LoVo (cell line): ENCODE measurements around the gene RHOT2.

Experiments
- DNase-seq: peaks from one replicate; pipeline ENCODE4 v3.0.0-alpha.2; 2016; ENCODE audit warnings: low spot score

Gene RHOT2

GRCh38 chr16:715477-716199 is 47.7 kb downstream of the RHOT2 start:
- peak; percentile 49 for DNase-seq

DNA sequence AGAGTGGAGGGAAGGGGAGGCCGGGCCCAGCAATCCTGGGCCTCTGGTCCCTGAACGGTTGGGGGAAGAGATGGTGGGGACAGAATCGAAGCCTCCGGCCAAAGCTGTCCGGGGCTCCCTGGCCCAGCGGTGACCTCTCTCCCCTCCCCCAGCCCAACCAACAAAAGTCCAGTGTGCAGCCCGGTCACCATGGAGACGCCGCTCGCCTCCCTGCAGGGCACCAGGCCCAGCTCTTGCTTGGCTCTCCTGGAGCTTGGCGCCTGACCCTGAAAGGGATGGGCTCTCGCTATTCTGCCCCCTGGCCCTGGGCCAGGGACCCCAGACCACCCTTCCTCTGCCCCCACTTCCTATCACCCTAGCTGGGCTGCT is 48.3 kb downstream of the RHOT2 start:
- no peak for DNase-seq

- no peak for DNase-seq
Observed at GRCh38 chr16:716768-717325, 48.9 kb downstream of the RHOT2 start.

DNA sequence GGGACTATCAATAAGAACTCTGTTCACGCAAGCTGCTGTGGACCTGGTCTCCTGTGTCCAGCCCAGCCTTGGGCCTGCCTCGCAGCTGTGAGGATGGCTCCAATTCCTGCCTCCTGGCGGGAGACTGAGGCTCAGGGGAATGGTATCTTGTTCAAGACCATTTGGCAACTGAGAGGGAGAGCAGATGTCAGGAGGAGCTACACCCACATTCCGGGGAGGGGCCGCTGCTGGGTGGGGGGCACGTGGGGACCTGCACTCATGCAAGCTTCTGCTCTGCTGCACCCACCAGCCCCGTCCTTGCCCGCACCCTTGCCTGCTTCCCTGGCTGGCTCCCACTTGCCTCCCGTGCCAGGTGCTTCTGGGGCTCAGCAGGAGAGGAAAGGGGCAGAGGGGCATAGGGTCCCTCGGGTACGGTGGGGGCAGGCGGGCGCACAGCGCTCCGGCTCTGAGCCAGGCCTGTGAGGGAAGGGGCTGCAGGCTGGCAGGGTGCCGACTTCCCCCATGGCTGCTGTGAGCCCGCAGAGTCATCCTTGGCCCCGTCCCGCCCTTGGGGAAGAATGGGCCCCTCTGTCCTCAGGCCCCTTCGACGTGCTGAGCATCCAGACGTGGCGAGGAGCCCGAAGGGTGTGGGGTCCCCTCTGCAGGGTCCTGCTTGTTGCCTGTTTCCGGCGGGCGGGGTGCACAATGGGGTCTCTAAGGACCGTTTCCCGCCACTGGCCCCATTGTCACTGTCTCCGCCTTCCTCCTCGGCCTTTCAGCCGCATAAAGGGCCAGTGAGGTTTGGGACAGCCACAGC is 49.7 kb downstream of the RHOT2 start:
- DNase-seq, result no peak

DNA sequence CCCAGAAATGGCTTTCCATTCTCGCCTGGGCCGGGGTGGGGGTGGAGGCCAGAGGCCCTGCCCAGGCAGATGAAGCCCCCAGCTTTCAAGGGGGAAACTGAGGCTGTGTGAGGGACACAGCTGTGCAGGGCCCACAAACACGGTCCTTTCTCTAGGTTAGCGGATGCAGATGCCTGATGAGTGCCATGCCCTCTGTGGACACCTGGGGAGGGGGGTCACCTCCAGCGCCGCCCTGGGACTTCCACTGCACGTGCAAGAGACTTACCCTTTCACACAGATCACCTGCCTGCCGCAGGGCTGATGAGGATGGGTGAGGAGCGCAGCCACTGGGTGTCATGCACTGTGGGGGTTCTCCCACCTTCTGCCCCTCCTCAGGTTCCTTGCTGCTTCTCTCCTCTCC is 50.5 kb downstream of the RHOT2 start:
- no peak for DNase-seq

DNA sequence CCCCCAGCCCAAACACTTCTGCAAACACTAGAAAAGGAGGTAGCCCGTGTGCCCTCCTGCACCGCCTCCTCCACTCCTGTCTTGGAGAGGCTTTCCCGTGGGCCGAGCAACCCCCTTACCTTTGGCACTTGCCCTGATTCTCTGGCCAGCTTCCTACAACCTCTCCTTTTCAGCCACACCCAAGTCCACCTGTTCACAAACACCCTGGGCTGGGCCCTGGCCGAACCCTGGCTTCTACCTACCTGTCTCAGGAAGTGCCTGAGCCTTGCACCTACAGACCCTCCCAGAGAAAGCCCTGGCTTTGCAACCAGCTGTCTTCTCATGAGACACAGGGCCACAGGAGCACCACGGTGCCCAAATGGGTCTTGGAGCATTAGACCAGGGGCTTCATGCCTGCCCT is 51.0 kb downstream of the RHOT2 start:
- no peak for DNase-seq

DNA sequence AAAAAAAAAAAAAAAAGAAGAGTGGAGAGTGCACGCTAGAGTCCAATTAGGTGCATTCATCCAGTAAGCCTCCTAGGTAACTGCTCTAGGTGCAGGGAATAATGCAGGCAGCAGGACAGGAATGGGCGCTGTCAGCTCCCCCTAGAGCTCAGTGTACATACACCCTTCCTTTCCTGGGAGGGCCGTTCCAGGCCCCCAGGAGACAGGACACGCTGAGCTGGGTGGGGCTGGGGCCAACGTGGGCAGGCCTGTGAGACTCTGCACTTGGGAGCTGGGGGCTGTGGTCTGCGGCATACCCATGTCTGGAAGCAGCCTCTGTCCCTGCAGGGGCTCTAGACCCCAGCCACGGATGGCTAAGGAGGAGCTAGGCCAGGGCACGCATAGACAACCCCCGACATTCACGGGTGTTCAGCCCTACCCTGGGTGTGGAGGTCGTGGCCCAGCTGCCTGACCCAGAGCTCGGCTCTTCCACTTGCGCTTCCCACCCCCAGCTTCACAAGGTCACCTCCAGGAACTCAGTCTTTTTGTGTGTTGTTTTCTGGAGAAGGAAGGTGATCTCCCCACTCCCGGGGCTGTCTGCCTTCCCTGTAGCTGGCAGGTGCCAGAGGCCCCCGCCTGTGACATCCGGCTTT is 52.0 kb downstream of the RHOT2 start:
- peak; percentile 58 for DNase-seq

- peak; percentile 41 for DNase-seq
Observed at GRCh38 chr16:720447-720989, 52.6 kb downstream of the RHOT2 start.

- peak; percentile 93 for DNase-seq
Observed at GRCh38 chr16:720990-721764, 53.2 kb downstream of the RHOT2 start, which contains the start of gene ANTKMT. ANTKMT (plus strand) TSS chr16:721146; CDS start chr16:721275, 129 bp downstream.

DNA sequence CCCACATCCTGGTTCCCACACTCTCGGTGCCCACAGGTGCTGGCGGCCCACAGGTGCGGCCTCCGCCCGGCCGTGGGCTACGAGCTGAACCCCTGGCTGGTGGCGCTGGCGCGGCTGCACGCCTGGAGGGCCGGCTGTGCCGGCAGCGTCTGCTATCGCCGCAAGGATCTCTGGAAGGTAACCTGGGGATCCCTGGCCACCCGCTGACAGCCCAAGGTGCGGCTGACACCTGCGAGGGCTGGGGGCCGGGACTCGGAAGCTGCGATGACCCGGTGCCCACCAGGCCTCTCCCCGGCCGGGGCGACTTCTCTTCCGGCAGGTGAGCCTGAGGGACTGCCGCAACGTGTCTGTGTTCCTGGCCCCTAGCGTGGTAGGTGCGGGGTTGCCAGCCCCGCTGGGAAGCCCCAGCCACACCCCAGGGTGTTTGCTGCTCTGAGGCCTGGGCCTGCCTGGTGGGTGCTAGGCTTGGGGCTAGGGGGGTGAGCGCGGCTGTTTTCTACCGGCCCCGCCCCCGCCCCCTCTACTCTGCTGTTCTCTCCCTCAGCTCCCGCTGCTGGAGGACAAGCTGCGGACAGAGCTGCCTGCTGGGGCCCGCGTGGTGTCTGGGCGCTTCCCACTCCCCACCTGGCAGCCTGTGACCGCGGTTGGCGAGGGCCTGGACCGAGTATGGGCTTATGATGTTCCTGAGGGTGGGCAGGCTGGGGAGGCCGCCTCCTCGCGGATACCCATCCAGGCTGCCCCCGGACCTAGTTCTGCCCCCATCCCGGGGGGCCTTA is 54.0 kb downstream of the RHOT2 start:
- DNase-seq, result no peak

GRCh38 chr16:722835-723633 is 55.1 kb downstream of the RHOT2 start:
- no peak for DNase-seq

DNA sequence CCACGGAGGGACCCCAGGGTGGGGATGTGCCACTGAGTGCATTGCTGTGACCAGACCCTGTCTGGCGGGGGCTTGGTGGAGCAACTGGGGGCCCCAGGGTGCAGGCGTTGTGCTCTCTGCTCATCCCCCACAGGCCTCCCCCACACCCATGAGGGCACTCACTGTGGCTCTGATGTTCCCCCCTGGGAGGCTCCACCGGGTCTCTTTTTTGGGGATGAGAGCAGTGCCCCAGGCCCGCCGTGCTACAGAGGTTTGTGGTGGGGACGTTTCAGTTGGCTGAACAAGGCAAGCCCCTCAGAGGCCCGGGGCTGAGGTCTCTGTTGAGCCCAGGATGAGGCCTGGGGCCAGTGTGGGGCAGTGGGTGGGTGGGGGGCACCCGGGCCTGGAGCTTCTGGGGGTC is 55.8 kb downstream of the RHOT2 start:
- DNase-seq, result no peak
